Measurements from ENCODE around the gene CDH18. TPM values are rescaled to one million over a fixed set of nuclear protein-coding genes. Genes with fewer than 3 reads are reported as not detected.

Gene CDH18
- total RNA-seq, 4 donors from 2014 or later, result not detected

GRCh38 chr5:19701731-19702130 lies 286.3 kb downstream of the CDH18 start:
- WGBS, 2 donors (ENCODE audit: low coverage in 1 of 2), result 81 to 90% methylated on average over 2 to 4 of the region's 5 CpGs
- H3K4me1 ChIP-seq, result no peaks in the 10 kb centered on the region
- H3K36me3 ChIP-seq, result no peaks in the 10 kb centered on the region
- no peak for ATAC-seq
- no peaks in the 10 kb centered on the region for H3K27me3 ChIP-seq
- TF ChIP-seq EP300 (IDR thresholded peaks at IDR 0.05), result no peak
- no peak overlapping the region for H3K27ac ChIP-seq
- no peak overlapping the region for H3K4me3 ChIP-seq
- peaks cover 0 to 9% (median 0%) of the 10 kb centered on the region in 3 donors for H3K9me3 ChIP-seq

- no peaks in the 10 kb centered on the region for H3K36me3 ChIP-seq
- H3K4me1 ChIP-seq, result no peaks in the 10 kb centered on the region
- ATAC-seq, result no peak
- no peak overlapping the region for H3K27ac ChIP-seq
- no peaks in the 10 kb centered on the region for H3K9me3 ChIP-seq
- WGBS, 2 donors (ENCODE audit: low coverage in 1 of 2), result 64 to 71% methylated on average over 4 of the region's 4 CpGs
- H3K27me3 ChIP-seq, result no peaks in the 10 kb centered on the region
- H3K4me3 ChIP-seq, result no peak overlapping the region
- TF ChIP-seq EP300 (IDR thresholded peaks at IDR 0.05) (no peak), CTCF (IDR thresholded peaks at IDR 0.05) (no peak), POLR2AphosphoS5 (IDR thresholded peaks at IDR 0.05) (no peak), POLR2A (IDR thresholded peaks at IDR 0.05) (no peak)
Measured at GRCh38 chr5:19694949-19695611, 292.9 kb downstream of the CDH18 start.

GRCh38 chr5:19690978-19691377 lies 297.0 kb downstream of the CDH18 start:
- ATAC-seq, result no peak
- WGBS, 2 donors (ENCODE audit: low coverage in 1 of 2), result 83 to 86% methylated on average over 1 of the region's 1 CpG

GRCh38 chr5:19685473-19685872 lies 302.5 kb downstream of the CDH18 start:
- Histone ChIP-seq H3K4me3 (no peak overlapping the region), H3K36me3 (no peaks in the 10 kb centered on the region), H3K9me3 (peaks cover 0 to 13% (median 0%) of the 10 kb centered on the region in 3 donors), H3K27ac (no peak overlapping the region), H3K27me3 (no peaks in the 10 kb centered on the region), H3K4me1 (no peaks in the 10 kb centered on the region)
- TF ChIP-seq POLR2A (IDR thresholded peaks at IDR 0.05), result no peak
- no peak for TF ChIP-seq CTCF (IDR thresholded peaks at IDR 0.05)
- no peak for TF ChIP-seq EP300 (IDR thresholded peaks at IDR 0.05)
- no peak for ATAC-seq
- WGBS, 2 donors (ENCODE audit: low coverage in 1 of 2), result 87 to 88% methylated on average over 3 of the region's 3 CpGs

More at GRCh38 chr5:19690978-19691377, 297.0 kb downstream of the CDH18 start:
- no peaks in the 10 kb centered on the region for H3K27me3 ChIP-seq
- no peaks in the 10 kb centered on the region for H3K4me1 ChIP-seq
- TF ChIP-seq POLR2AphosphoS5 (IDR thresholded peaks at IDR 0.05) (no peak), EP300 (IDR thresholded peaks at IDR 0.05) (no peak), POLR2A (IDR thresholded peaks at IDR 0.05) (no peak), CTCF (IDR thresholded peaks at IDR 0.05) (no peak)
- H3K36me3 ChIP-seq, result no peaks in the 10 kb centered on the region
- no peak overlapping the region for H3K4me3 ChIP-seq
- peaks cover 0 to 13% (median 0%) of the 10 kb centered on the region in 3 donors for H3K9me3 ChIP-seq
- no peak overlapping the region for H3K27ac ChIP-seq

- H3K4me1 ChIP-seq, result no peaks in the 10 kb centered on the region
- no peaks in the 10 kb centered on the region for H3K36me3 ChIP-seq
- H3K27me3 ChIP-seq, result no peaks in the 10 kb centered on the region
- H3K9me3 ChIP-seq, result no peaks in the 10 kb centered on the region
- no peak overlapping the region for H3K4me3 ChIP-seq
- 36 to 37% methylated on average over 3 of the region's 3 CpGs for WGBS, 2 donors (ENCODE audit: low coverage in 1 of 2)
- no peak overlapping the region for H3K27ac ChIP-seq
- TF ChIP-seq POLR2A (IDR thresholded peaks at IDR 0.05), result no peak
- no peak for TF ChIP-seq CTCF (IDR thresholded peaks at IDR 0.05)
- TF ChIP-seq POLR2AphosphoS5 (IDR thresholded peaks at IDR 0.05), result no peak
- no peak for TF ChIP-seq EP300 (IDR thresholded peaks at IDR 0.05)
- no peak for ATAC-seq
Measured at GRCh38 chr5:19676895-19677294, 311.1 kb downstream of the CDH18 start.
